Stimulated activated CD4-positive, alpha-beta T cell treated with anti-CD3 and anti-CD28 coated beads, Interleukin-12 subunit alpha, Interleukin-12 subunit beta, amount 100 ng/mL, for 48 hours (primary cell): ENCODE data around the gene RETREG2.
"Not testable (repeated sequence)": the region's sequence is repeated elsewhere in the genome, so short reads cannot be mapped to it uniquely, and the experiment has no call there.

ENCODE experiments used
- DNase-seq, 3 donors: peaks; one replicate each; pipeline ENCODE4 v3.0.0-alpha.2; 2020; ENCODE audit warnings: low read depth in 2 of 3, low spot score in 1 of 3

RETREG2 gene

DNA sequence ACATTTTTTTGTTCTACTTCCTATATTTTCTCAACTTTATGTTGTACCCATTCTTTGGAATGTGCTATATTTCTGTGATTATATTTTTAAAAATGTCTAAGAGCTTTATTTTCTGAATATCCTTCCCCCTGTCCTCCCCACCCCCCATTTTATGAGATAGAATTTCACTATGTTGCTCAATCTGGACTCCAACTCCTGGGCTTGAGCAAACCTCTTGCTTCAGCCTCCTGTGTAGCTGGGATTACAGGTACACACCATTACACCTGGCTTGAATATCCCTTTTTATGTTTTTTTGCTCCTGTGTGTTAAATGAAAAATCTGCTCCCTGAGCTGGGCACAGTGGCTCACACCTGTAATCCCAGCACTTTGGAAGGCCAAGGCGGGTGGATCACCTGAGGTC, 19.3 kb downstream of the RETREG2 start:
- no peak for DNase-seq

- DNase-seq = no peak
Observed at GRCh38 chr2:219198974-219199373, 20.9 kb downstream of the RETREG2 start.

- DNase-seq = no peak
Observed at GRCh38 chr2:219199470-219200211, 21.6 kb downstream of the RETREG2 start.

- DNase-seq = peak in 1 of 3 donors; percentile 10
Observed at GRCh38 chr2:219200502-219201326, 22.6 kb downstream of the RETREG2 start.

- DNase-seq = not testable (repeated sequence)
Observed at GRCh38 chr2:219201331-219201730, 23.3 kb downstream of the RETREG2 start.

DNA sequence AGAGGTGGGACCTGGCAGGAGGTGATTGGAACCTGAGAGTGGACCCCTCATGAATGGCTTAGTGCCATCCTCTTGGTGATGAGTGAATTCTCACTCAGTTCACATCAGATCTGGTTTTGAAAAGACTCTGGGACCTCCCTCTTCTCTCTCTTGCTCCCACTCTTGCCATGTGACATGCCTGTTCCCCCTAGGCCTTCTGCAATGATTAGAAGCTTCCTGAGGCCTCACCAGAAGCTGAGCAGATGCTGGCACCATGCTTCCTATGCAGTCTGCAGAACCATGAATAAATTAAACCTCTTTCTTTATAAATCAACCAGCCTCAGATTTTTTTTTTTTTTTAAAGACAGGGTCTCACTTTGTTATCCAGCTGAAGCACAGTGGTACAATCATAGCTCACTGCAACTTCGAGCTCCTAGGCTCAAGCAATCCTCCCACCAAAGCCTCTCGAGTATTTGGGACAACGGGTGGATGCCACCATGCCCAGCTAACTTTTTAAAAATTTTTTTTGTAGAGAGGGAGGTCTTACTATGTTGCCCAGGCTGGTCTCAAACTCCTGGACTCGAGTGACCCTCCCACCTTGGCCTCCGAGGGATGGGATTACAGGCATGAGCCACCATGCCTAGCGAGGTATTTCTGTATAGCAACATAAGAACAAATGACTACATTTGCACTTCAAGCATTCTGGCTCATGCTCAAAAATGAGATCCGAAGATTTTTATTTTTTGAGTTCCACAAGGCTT, 26.5 kb downstream of the RETREG2 start:
- DNase-seq = no peak

- no peak for DNase-seq
Observed at GRCh38 chr2:219205165-219205538, 27.1 kb downstream of the RETREG2 start.

DNA sequence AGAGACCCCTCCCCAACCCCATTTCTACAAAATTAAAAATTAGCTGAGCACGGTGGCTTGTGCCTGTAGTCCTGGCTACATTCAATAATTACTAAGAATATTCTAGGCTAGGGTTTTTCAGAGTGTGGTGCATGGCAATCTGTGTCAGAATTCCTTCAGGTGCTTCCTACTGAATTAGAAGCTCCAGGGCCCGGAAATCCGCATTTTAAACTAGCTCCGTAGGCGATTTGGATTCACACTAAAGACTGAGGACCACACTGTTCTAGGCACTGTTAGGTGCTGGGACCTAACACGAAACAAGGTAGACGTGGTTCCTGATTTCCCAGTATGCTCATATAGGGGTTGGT, 27.9 kb downstream of the RETREG2 start:
- DNase-seq = no peak

GRCh38 chr2:219206328-219207133, 28.5 kb downstream of the RETREG2 start, which contains the start of gene ZFAND2B:
Gene ZFAND2B (plus strand): TSS chr2:219206782. CDS start chr2:219206988, 206 bp downstream.
- peak; percentile 84 to 93 (median 88) for DNase-seq

- no peak for DNase-seq
Observed at GRCh38 chr2:219207134-219207883, 29.2 kb downstream of the RETREG2 start.

GRCh38 chr2:219207884-219208740, 30.0 kb downstream of the RETREG2 start:
- DNase-seq = no peak

DNA sequence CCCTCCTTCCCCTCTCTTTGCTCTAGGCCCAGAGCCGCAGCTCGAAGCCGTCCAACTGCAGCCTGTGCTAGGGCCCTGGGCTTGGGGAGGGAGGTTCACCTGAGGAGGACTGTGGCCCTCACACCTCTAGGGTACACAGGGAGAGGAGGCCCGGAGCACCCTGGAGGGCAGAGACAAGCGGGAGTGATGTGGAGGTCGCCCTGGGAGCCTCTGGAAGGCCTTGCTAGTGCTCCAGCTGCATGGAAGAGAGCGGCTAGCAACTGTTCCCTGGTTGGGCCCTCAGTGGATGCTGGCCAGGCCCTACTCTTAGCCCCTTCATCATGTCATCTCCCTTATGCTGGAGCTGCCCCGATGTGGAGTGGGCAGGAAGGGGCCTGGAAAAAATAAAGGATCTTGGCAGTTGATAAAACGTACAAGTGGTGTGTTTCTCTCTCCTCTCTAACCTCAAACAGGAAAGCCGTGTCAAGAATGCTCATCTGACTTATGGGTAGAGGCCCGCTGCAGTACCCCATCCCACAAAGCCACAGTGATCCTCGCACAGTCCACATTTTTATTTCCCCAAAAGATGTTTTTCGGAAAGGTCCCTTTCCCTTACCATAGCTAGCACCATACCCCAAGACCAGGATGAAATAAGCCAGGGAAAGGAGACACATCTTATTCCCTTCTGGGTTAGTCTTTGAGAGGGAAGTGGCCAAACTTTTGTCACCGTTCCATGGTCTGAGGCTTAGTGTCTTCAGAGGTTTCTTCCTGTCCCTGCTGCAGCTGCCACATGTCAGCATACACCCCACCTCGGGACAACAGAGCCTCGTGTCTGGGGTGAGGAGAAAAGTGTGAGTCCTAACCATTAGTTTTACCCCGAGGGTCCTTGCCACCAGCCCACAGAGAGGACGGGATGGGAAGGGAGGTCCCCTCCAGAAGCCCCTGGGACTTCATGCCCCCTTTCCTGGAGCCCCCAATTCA, 31.4 kb downstream of the RETREG2 start:
- DNase-seq = no peak

- no peak for DNase-seq
Observed at GRCh38 chr2:219210196-219210885, 32.3 kb downstream of the RETREG2 start.

DNA sequence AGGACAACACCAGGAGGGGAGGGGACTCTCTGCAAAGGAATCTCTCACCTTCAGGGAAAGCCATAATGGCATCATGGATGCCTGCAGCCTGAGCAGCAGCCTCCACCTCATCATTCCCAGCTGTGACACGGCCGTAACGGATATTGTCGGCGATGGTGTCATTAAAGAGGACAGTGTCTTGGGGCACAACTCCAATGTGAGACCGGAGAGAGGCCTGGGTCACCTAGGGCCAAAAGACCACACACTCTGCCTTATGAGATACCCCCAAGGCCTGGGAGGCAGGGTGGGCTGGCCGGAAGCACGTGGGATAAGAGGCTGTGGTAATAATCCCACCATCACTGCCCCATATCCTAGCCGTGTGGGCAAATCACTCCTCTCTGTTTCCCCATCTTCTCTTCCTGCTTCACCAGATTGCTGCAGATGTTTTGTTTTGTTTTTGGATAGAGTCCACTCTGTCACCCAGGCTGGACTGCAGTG, 32.8 kb downstream of the RETREG2 start:
- DNase-seq = no peak

- no peak for DNase-seq
Observed at GRCh38 chr2:219213026-219213415, 34.9 kb downstream of the RETREG2 start.

- DNase-seq = no peak
Observed at GRCh38 chr2:219213486-219214071, 35.5 kb downstream of the RETREG2 start.

- DNase-seq = no peak
Observed at GRCh38 chr2:219214141-219214540, 36.1 kb downstream of the RETREG2 start.
